Sigmoid colon (tissue), 4 donors: Measurements from ENCODE around the gene KRT82.

ENCODE experiments used
- CTCF ChIP-seq, 4 experiments: fragments of 450-650 bp in 3 of 4; fragments of 200-600 bp in 1 of 4; IDR thresholded peaks; one replicate each; pipeline ENCODE4 v1.5.1; 2016 to 2019; ENCODE audit warnings: antibody characterized with exemption in 4 of 4, mild to moderate bottlenecking in 3 of 4, moderate library complexity in 2 of 4
- EP300 ChIP-seq, 4 donors: sonication (generic); formaldehyde crosslinking; IDR thresholded peaks; one replicate each; pipeline ENCODE4 v1.6.1; 2017; ENCODE audit warnings: antibody characterized with exemption in 4 of 4
- POLR2A ChIP-seq, 2 donors: fragments of 450-650 bp; IDR thresholded peaks; one replicate each; pipeline ENCODE4 v1.6.1; 2016; ENCODE audit warnings: antibody characterized with exemption in 2 of 2, mild to moderate bottlenecking in 2 of 2, moderate library complexity in 2 of 2
- POLR2AphosphoS5 ChIP-seq, 4 donors: sonication (generic); formaldehyde crosslinking; IDR thresholded peaks; one replicate each; pipeline ENCODE4 v1.6.1; 2017; ENCODE audit warnings: antibody characterized with exemption in 4 of 4

GRCh38 chr12:52407918-52408317, 1.8 kb upstream of the KRT82 start:
- TF ChIP-seq POLR2A (IDR thresholded peaks at IDR 0.05) (no peak), CTCF (IDR thresholded peaks at IDR 0.05) (no peak), POLR2AphosphoS5 (IDR thresholded peaks at IDR 0.05) (no peak), EP300 (IDR thresholded peaks at IDR 0.05) (no peak)
